Retinal pigment epithelial cell (primary cell): ENCODE measurements around the gene KCNQ1.

Source experiments
- DNase-seq: peaks from one replicate; pipeline ENCODE4 v3.0.0-alpha.2; 2010; ENCODE audit warnings: low read depth
- H3K4me3 ChIP-seq: 2 replicates; pipeline ENCODE4 v1.5.1; 2011; ENCODE audit warnings: mild to moderate bottlenecking, low read length, control low read depth, moderate library complexity
- TF ChIP-seq, protein P1 (sequence below): conservative IDR thresholded peaks from 2 replicates; pipeline ENCODE4 v1.5.1; 2011; ENCODE audit warnings: low read depth, low read length, control low read depth, inconsistent platforms

KCNQ1 gene

DNA sequence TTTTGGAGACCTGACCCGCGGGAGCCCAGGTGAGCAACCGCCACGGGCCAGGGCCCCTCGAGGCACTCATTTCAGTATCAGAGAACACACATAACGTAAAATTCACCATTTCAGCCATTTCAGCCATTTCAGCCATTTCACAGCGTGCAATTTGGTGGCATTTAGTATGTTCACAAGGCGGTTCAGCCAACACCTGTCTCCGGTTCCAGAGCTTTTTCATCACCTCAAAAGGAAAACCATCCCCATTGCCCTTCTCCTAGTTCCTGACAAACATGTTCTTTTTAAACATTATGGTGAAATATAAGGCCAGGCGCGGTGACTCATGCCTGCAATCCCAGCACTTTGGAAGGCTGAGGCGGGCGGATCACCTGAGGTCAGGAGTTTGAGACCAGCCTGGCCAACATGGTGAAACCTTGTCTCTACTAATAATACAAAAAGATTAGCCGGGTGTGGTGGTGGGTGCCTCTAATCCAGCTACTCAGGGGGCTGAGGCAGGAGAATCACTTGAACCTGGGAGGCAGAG lies 119.3 kb downstream of the KCNQ1 start:
- TF ChIP-seq, protein P1, sequence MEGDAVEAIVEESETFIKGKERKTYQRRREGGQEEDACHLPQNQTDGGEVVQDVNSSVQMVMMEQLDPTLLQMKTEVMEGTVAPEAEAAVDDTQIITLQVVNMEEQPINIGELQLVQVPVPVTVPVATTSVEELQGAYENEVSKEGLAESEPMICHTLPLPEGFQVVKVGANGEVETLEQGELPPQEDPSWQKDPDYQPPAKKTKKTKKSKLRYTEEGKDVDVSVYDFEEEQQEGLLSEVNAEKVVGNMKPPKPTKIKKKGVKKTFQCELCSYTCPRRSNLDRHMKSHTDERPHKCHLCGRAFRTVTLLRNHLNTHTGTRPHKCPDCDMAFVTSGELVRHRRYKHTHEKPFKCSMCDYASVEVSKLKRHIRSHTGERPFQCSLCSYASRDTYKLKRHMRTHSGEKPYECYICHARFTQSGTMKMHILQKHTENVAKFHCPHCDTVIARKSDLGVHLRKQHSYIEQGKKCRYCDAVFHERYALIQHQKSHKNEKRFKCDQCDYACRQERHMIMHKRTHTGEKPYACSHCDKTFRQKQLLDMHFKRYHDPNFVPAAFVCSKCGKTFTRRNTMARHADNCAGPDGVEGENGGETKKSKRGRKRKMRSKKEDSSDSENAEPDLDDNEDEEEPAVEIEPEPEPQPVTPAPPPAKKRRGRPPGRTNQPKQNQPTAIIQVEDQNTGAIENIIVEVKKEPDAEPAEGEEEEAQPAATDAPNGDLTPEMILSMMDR = no peak
- no peak overlapping the region for H3K4me3 ChIP-seq
- DNase-seq = no peak

DNA sequence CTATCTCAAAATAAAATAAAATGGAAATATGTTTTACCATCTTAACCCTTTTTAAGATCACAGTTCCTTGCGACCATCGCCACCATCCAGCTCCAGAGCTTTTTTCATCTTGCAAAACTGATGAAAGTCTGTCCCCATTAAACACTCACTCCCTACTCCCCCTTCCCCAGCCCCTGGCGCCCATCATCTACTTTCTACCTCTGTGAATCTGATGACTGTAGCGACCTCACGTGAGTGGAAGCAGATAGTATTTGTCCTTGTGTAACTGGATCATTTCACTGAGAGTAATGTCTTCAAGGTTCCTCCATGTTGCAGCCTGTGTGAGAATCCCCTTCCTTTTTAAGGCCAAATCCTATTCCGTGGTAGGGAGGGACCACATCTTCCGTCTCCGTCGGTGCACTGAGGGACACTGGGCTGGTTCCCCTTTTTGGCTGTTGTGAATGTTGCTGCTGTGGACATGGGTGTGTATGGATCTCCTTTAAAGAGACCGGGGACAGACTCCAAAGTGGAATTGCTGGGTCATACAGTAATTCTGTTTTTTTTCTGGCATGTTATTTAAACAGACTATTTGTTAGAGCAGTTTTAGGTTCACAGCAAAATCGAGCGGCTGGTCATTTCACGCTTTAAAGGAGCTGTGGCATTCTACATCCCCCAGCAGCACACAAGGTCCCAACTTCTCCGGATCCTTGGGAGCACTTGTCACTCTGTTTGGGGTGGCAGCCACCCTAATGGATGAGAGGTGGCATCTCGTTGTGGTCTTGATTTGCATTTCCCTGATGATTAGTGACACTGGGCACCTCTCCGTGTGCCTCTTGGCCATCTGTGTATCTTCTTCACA lies 120.0 kb downstream of the KCNQ1 start:
- no peak for DNase-seq
- TF ChIP-seq, protein P1 = no peak
- H3K4me3 ChIP-seq = no peak overlapping the region

DNA sequence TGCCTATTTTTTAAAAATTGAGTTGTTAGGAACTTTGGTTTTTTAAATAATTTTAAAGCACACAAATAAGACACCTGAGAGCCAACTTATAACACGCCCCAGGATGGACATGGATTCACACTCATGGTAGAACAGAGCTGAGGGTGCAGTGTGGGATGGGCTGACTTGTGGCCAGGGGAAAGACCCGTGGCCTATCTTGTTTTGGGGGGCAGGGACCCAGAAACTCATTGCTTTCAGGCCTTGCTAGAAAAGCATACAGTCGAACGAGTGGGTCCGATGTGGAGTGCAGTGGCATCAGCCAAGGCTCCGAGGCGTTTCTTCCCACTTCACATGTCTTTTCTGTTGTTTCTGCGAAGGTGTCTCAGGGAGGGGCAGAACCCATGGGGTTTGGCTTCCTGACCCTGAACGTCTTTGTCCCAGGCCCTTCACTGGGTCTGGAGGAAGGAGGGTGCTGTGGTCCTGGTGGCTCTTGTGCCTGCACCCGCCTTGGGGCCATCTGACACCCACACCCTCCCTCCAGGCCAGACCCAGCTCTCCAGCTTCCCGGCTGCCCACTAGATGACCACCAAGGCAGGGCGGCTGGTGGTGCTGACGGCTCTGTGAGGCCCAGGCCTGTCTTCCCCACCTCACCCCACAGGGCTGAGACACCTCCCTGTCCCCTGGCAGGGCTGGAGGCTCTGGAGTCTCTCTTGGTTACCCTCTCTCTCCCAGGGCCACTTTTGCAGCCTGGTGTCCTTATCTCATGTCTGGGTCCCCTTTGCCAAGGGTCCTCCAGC lies 120.8 kb downstream of the KCNQ1 start:
- TF ChIP-seq, protein P1 = no peak
- no peak overlapping the region for H3K4me3 ChIP-seq
- no peak for DNase-seq

DNA sequence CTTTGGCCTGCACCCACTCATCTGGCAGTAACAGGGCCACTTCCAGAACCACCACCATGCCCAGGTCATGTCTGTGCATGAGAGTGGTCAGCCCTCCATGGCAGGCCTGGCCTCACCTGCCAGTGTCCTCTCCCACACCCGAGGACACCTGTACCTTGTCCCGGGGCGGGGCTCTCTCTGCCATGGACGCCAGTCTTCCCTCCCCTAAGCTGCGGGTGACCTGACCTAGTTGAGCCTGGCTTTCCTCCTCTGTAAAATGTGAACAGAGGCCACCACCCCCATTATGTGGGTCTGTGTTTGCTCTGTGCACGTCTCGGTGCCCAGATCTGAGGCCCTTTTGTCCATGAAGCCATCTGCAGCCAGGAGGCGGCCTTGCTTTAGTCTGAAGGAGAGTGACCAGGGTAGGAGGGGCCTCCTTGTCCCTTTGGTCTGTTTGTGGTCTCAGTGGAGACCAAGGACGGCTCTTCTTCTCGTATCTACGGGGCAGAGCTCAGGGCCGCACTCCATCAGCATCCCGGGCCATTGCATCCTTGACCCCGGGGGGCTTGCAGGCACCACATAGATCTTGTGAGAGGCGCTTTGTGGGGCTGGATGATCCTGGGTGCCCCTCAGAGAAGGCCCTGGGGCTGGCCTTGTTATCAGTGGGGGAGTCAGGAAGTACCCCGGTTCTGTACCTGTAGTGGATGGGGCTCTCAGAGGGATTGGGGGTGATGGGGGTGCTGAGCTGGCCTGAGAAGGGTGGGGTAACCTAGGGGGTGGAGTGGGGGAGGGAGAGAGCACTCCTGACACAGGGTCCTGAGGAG lies 121.6 kb downstream of the KCNQ1 start:
- no peak overlapping the region for H3K4me3 ChIP-seq
- no peak for DNase-seq
- TF ChIP-seq, protein P1 = no peak

DNA sequence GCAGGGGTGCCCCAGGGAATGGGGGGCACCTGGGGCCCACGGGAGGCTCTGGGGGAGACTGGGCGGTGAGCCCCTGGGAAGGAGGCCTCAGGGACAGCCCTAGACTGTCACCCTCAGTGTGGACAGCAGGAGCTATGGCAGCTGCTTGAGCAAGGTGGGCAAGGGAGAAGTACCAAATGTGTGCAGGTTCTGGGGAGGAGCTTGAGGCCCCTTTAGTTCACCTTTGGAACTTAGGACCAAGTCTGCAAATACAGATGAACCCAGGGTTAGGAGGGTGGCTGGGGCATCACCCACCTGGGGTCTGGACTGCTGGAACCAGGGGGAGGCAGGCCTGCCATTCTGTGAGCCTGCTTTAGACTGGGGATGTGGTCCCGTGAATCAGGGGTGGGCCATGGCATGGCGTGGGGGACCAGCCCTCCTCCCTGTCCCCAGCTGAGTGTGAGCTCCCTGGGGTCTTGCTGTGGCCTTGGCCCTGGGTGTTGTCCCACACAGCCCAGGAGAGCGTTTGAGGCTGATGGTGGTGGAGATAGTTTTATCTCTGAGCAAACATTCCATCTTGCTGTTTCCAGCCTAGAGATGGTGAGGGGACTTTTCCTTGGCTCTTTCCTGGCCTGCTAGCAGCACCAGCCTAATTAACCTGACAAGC lies 122.3 kb downstream of the KCNQ1 start:
- TF ChIP-seq, protein P1 = no peak
- DNase-seq = no peak
- no peak overlapping the region for H3K4me3 ChIP-seq

DNA sequence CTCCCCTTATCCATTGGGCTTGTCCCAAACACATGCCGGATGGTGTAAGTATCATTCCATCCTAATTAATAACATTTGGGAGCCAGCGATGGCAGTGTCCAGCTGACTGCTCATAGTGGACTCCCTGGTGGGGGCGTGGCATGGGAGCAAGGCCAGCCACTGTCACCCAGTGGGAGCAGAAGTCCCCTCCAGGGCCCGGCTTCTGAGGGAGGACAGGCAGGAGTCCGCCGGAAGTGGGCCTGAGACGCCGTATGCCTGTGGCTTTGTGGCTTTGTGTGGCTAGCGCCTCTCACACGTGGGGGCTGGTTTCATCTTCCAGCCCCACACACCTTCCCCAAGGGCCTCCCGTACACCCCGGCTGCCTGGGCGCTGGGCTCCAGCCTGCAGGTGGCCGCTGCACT lies 124.5 kb downstream of the KCNQ1 start:
- DNase-seq = no peak
- no peak overlapping the region for H3K4me3 ChIP-seq
- TF ChIP-seq, protein P1 = no peak
